Fibroblast of lung (primary cell): ENCODE measurements around the gene RCBTB1. TPM values are rescaled to one million over a fixed set of nuclear protein-coding genes. Genes with fewer than 3 reads are reported as not detected.

ENCODE experiments used
- DNase-seq, 2 donors: peaks; one replicate each; pipeline versions ENCODE4 v3.0.0 to v3.0.0-alpha.2; 2010; ENCODE audit warnings: low read depth in 2 of 2
- H2AFZ ChIP-seq: 2 replicates; pipeline ENCODE4 v1.5.1; 2012; ENCODE audit warnings: low read length, control low read depth, inconsistent platforms
- H3K27ac ChIP-seq: 2 replicates; pipeline ENCODE4 v1.5.1; 2011; ENCODE audit warnings: low read length, control low read depth; ENCODE audit not compliant: insufficient read depth
- H3K27me3 ChIP-seq: 2 replicates; pipeline ENCODE4 v1.5.1; 2011; ENCODE audit warnings: mild to moderate bottlenecking, low read length; ENCODE audit not compliant: control insufficient read depth, insufficient read depth
- H3K36me3 ChIP-seq: 2 replicates; pipeline ENCODE4 v1.5.1; 2011; ENCODE audit warnings: low read length; ENCODE audit not compliant: control insufficient read depth, insufficient read depth
- H3K4me1 ChIP-seq: 2 replicates; pipeline ENCODE4 v1.5.1; 2011; ENCODE audit warnings: low read length; ENCODE audit not compliant: control insufficient read depth, insufficient read depth; ENCODE audit errors: extremely low read depth
- H3K4me2 ChIP-seq: 2 replicates; pipeline ENCODE4 v1.5.1; 2011; ENCODE audit warnings: low read length, control low read depth; ENCODE audit not compliant: insufficient read depth; ENCODE audit errors: extremely low read depth
- H3K4me3 ChIP-seq, 4 experiments: fragments of 200-600 bp in 1 of 4; sonication (generic) in 1 of 4; replicated peaks in 1 of 4; 2 replicates each; pipeline ENCODE4 v1.5.1; 2011 to 2016; ENCODE audit warnings: low read length in 4 of 4, low read depth in 3 of 4, mild to moderate bottlenecking in 3 of 4, control low read depth in 2 of 4, inconsistent platforms in 1 of 4, mixed read lengths in 1 of 4; ENCODE audit not compliant: insufficient read depth in 1 of 4; ENCODE audit errors: control extremely low read depth in 1 of 4
- H3K79me2 ChIP-seq: 2 replicates; pipeline ENCODE4 v1.5.1; 2012; ENCODE audit warnings: mild to moderate bottlenecking, low read length, inconsistent platforms; ENCODE audit not compliant: control insufficient read depth, insufficient read depth
- H3K9ac ChIP-seq: 2 replicates; pipeline ENCODE4 v1.5.1; 2011; ENCODE audit warnings: mild to moderate bottlenecking, low read length, control low read depth; ENCODE audit not compliant: insufficient read depth
- H3K9me3 ChIP-seq: 2 replicates; pipeline ENCODE4 v1.5.1; 2012; ENCODE audit warnings: low read depth, low read length; ENCODE audit not compliant: control insufficient read depth, insufficient read depth
- H4K20me1 ChIP-seq: 2 replicates; pipeline ENCODE4 v1.5.1; 2011; ENCODE audit warnings: low read length; ENCODE audit not compliant: control insufficient read depth, insufficient read depth; ENCODE audit errors: extremely low read depth
- EZH2 ChIP-seq: IDR thresholded peaks from 2 replicates; pipeline ENCODE4 v1.5.1; 2012; ENCODE audit warnings: low read length, control low read depth, mild to moderate bottlenecking; ENCODE audit errors: missing control alignments
- polyA plus RNA-seq, 2 donors: library from polyadenylated mRNA; depleted of rRNA in 1 of 2; stranded (reverse) in 1 of 2; unstranded in 1 of 2; fragments of >200 nt; gene quantifications; 2 replicates each; pipeline ENCODE4 v1.2.1, GENCODE V29; 2011 to 2012; ENCODE audit warnings: missing spikeins in 1 of 2
- total RNA-seq: library from RNA; depleted of rRNA; stranded (reverse); fragments of >200 nt; gene quantifications from 2 replicates; pipeline ENCODE4 v1.2.1, GENCODE V29; 2014
- TF ChIP-seq, protein P1 (sequence below), 2 donors: IDR thresholded peaks in 1 of 2; conservative IDR thresholded peaks in 1 of 2; 1 replicate in 1 of 2; 2 replicates in 1 of 2; pipeline ENCODE4 v1.5.1; 2011 to 2012; ENCODE audit warnings: low read length in 2 of 2, control low read depth in 1 of 2, inconsistent platforms in 1 of 2, low read depth in 1 of 2, mild to moderate bottlenecking in 1 of 2

RCBTB1 gene
- total and polyA plus RNA-seq, 2 donors (not counting 1 experiment from before 2014, with no cell fraction given) = 22.7 to 42.6 TPM

DNA sequence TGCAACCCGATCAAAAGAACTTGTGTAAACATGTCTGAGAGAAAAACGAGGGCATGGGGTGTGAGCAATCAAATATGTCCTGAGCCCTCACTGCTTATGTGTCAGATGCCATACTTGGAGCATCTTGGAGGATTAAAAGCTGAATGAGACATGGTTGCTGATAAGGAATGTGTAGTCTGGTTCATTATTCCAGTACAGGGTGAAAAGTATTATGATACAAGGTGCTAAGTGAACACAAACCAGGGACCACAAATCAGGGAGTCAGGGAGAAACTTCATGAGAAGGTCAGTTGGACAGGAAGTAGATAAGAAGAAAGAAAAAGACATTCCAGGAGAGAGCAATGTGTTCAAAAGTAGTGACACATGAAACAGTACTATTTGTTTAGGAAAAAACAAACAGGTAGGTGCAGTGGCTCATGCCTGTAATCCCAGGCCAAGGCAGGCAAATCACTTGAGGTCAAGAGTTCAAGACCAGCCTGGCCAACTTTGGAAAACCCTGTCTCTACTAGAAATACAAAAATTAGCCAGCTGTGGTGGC is 2.0 kb upstream of the RCBTB1 start:
- peak; percentile 30 to 47 for DNase-seq
- Histone ChIP-seq H3K9ac (no peak overlapping the region), H3K36me3 (no peaks in the 10 kb centered on the region), H3K4me2 (no peak overlapping the region), H4K20me1 (no peaks in the 10 kb centered on the region), H3K27me3 (no peaks in the 10 kb centered on the region), H3K9me3 (no peaks in the 10 kb centered on the region), H3K27ac (no peak overlapping the region), H3K4me3 (no peak overlapping the region), H3K79me2 (peaks cover 16% of the 10 kb centered on the region), H2AFZ (no peak overlapping the region), H3K4me1 (peaks cover 6% of the 10 kb centered on the region)
- no peak for TF ChIP-seq EZH2
- TF ChIP-seq, protein P1, sequence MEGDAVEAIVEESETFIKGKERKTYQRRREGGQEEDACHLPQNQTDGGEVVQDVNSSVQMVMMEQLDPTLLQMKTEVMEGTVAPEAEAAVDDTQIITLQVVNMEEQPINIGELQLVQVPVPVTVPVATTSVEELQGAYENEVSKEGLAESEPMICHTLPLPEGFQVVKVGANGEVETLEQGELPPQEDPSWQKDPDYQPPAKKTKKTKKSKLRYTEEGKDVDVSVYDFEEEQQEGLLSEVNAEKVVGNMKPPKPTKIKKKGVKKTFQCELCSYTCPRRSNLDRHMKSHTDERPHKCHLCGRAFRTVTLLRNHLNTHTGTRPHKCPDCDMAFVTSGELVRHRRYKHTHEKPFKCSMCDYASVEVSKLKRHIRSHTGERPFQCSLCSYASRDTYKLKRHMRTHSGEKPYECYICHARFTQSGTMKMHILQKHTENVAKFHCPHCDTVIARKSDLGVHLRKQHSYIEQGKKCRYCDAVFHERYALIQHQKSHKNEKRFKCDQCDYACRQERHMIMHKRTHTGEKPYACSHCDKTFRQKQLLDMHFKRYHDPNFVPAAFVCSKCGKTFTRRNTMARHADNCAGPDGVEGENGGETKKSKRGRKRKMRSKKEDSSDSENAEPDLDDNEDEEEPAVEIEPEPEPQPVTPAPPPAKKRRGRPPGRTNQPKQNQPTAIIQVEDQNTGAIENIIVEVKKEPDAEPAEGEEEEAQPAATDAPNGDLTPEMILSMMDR (conservative IDR thresholded peaks at IDR 0.05 in 1 of 2, IDR thresholded peaks at IDR 0.05 in 1 of 2; ENCODE audit: low read depth in 1 of 2, low read length in 2 of 2) = no peak

DNA sequence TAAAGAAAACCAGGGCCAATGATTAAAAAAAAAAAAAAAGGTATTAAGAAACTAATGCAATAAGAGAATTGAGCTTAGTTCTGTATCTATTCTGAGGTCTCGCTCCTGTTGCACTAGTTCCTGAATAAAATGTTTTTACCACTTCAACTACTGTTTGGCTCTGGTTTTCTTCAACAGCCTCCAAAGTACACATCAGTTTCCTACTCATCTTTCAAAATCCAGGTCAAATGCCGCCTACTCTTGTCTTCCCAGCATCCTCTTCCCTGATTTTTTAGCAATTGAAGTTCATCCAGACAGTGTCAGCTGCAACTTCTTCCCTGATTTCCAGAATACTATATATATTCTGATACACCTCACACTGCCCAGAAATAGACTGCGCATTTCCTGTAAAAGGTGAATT is 1.4 kb upstream of the RCBTB1 start:
- Histone ChIP-seq H3K4me1 (peaks cover 6% of the 10 kb centered on the region), H2AFZ (peak overlapping the region; percentile 8), H4K20me1 (no peaks in the 10 kb centered on the region), H3K9ac (no peak overlapping the region), H3K27me3 (no peaks in the 10 kb centered on the region), H3K4me2 (no peak overlapping the region), H3K4me3 (no peak overlapping the region), H3K79me2 (peaks cover 16% of the 10 kb centered on the region), H3K9me3 (no peaks in the 10 kb centered on the region), H3K36me3 (no peaks in the 10 kb centered on the region), H3K27ac (no peak overlapping the region)
- no peak for TF ChIP-seq EZH2
- TF ChIP-seq, protein P1 (conservative IDR thresholded peaks at IDR 0.05 in 1 of 2, IDR thresholded peaks at IDR 0.05 in 1 of 2; ENCODE audit: low read depth in 1 of 2, low read length in 2 of 2) = no peak
- DNase-seq = no peak

DNA sequence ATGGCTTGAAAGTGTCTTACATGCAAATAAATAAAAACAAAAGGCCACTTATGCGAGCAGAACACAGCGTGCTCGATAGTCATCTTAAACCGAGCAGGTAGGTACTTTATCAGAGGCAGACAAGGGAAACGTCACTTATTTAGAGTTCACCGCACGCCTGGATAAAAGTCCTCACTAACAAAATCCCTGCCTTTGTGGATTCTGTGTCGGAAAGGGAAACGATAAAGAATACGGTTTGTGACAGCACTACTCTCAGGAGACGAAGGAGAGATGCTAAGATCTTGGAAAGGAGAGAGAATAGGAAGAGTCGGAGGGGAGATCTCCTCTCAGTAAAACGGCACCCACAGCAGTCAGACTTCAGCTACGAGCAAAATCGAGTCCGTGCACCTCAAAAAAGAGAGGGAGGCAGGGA is 581 bp downstream of the RCBTB1 start:
- Histone ChIP-seq H3K27me3 (no peaks in the 10 kb centered on the region), H4K20me1 (no peaks in the 10 kb centered on the region), H2AFZ (peak overlapping the region; percentile 90), H3K4me2 (peak overlapping the region; percentile 92), H3K27ac (peak overlapping the region; percentile 58), H3K79me2 (peaks cover 16% of the 10 kb centered on the region), H3K9ac (peak overlapping the region; percentile 81), H3K4me1 (peaks cover 6% of the 10 kb centered on the region), H3K9me3 (no peaks in the 10 kb centered on the region), H3K36me3 (no peaks in the 10 kb centered on the region), H3K4me3 (peak overlapping the region; percentile 56 to 89 (median 80))
- DNase-seq = peak in 1 of 2 donors; percentile 14
- TF ChIP-seq, protein P1 (conservative IDR thresholded peaks at IDR 0.05 in 1 of 2, IDR thresholded peaks at IDR 0.05 in 1 of 2; ENCODE audit: low read depth in 1 of 2, low read length in 2 of 2) = no peak
- no peak for TF ChIP-seq EZH2
